GM19328 (cell line): ENCODE results near the gene GABRG3.

ENCODE experiments used
- ATAC-seq: cut with Tn5 transposase; IDR thresholded peaks from one replicate; pipeline ENCODE4 v1.9.1; 2021; ENCODE audit warnings: mild to moderate bottlenecking, moderate library complexity; ENCODE audit not compliant: unreplicated experiment

The GABRG3 gene

GRCh38 chr15:26970712-26971210 lies at the start of gene GABRG3:
TSS of gene GABRG3 (plus strand) at chr15:26971181.
- no peak for ATAC-seq

GRCh38 chr15:26921433-26921832 lies 49.5 kb upstream of the GABRG3 start:
- no peak for ATAC-seq

GRCh38 chr15:26926081-26926480 lies 44.9 kb upstream of the GABRG3 start:
- no peak for ATAC-seq

GRCh38 chr15:26928051-26928450 lies 42.9 kb upstream of the GABRG3 start:
- no peak for ATAC-seq

GRCh38 chr15:26929588-26929987 lies 41.4 kb upstream of the GABRG3 start:
- ATAC-seq: no peak

GRCh38 chr15:26934848-26935247 lies 36.1 kb upstream of the GABRG3 start:
- no peak for ATAC-seq

- ATAC-seq: no peak
Observed at GRCh38 chr15:26935322-26935721, 35.7 kb upstream of the GABRG3 start.

GRCh38 chr15:26936502-26936901 lies 34.5 kb upstream of the GABRG3 start:
- ATAC-seq: no peak

- no peak for ATAC-seq
Observed at GRCh38 chr15:26937134-26937533, 33.8 kb upstream of the GABRG3 start.

GRCh38 chr15:26939398-26939797 lies 31.6 kb upstream of the GABRG3 start:
- no peak for ATAC-seq

GRCh38 chr15:26941489-26941888 lies 29.5 kb upstream of the GABRG3 start:
- no peak for ATAC-seq

GRCh38 chr15:26943866-26944265 lies 27.1 kb upstream of the GABRG3 start:
- ATAC-seq: no peak

- no peak for ATAC-seq
Observed at GRCh38 chr15:26945046-26945445, 25.9 kb upstream of the GABRG3 start.

GRCh38 chr15:26950001-26950400 lies 21.0 kb upstream of the GABRG3 start:
- no peak for ATAC-seq

- no peak for ATAC-seq
Observed at GRCh38 chr15:26954403-26954802, 16.6 kb upstream of the GABRG3 start.

GRCh38 chr15:26967719-26968269 lies 3.2 kb upstream of the GABRG3 start:
- ATAC-seq: no peak

- ATAC-seq: no peak
Observed at GRCh38 chr15:26968806-26969205, 2.2 kb upstream of the GABRG3 start.

GRCh38 chr15:26971271-26972018 lies 464 bp downstream of the GABRG3 start:
- ATAC-seq: no peak

GRCh38 chr15:26972636-26973035 lies 1.7 kb downstream of the GABRG3 start:
- ATAC-seq: no peak

- no peak for ATAC-seq
Observed at GRCh38 chr15:26974120-26974780, 3.3 kb downstream of the GABRG3 start.

GRCh38 chr15:26981492-26981891 lies 10.5 kb downstream of the GABRG3 start:
- no peak for ATAC-seq

- ATAC-seq: no peak
Observed at GRCh38 chr15:26983822-26984221, 12.8 kb downstream of the GABRG3 start.
